ENCODE results near the gene MEI4. TPM values are rescaled to one million over a fixed set of nuclear protein-coding genes. Genes with fewer than 3 reads are reported as not detected.

Gene MEI4
- total and polyA plus RNA-seq, 2 of the 4 experiments (the other 2 are of a cell fraction), result not detected

- in situ Hi-C loops (cut with MboI; ENCODE audit: low sequenced_read_pairs) (no loop called here), dilution Hi-C loops (cut with HindIII; ENCODE audit: low sequenced_read_pairs, unreplicated experiment) (no loop called here), intact Hi-C loops (cut with micrococcal nuclease) (no loop called here)
- Histone ChIP-seq H4K20me1 (ENCODE audit: insufficient read depth, low read length) (no peaks in the 10 kb centered on the region), H3K56ac (ENCODE audit: extremely low read depth, insufficient read depth, low read length) (no peak overlapping the region), H3K36me3 (ENCODE audit: control insufficient read depth, insufficient read depth, low read length) (no peaks in the 10 kb centered on the region), H2AK5ac (ENCODE audit: low read depth, low read length) (no peak overlapping the region), H2BK5ac (ENCODE audit: low read depth, low read length, poor library complexity, severe bottlenecking) (no peak overlapping the region), H2BK120ac (ENCODE audit: low read depth, low read length) (no peak overlapping the region), H4K5ac (ENCODE audit: low read depth, low read length) (no peak overlapping the region), H2AK9ac (replicated peaks; ENCODE audit: low read depth, low read length, poor library complexity) (no peak overlapping the region), H4K8ac (ENCODE audit: low read depth in 2 of 2, low read length in 2 of 2) (no peak overlapping the region), H3K27me3 (ENCODE audit: control insufficient read depth, insufficient read depth, low read length) (no peaks in the 10 kb centered on the region), H3K79me1 (ENCODE audit: low read depth in 1 of 2, low read length in 2 of 2) (no peaks in the 10 kb centered on the region), H3K4me1 (ENCODE audit: control insufficient read depth, insufficient read depth, low read length) (no peaks in the 10 kb centered on the region), H4K91ac (ENCODE audit: insufficient read depth, low read depth, low read length) (no peak overlapping the region), H3K9me1 (ENCODE audit: insufficient read depth, low read length) (no peaks in the 10 kb centered on the region), H3K4me3 (ENCODE audit: insufficient read depth, low read depth, low read length) (no peak overlapping the region), H2BK15ac (ENCODE audit: low read depth, low read length) (no peak overlapping the region), H2AFZ (replicated peaks; ENCODE audit: low read length, poor library complexity) (no peak overlapping the region), H2BK20ac (ENCODE audit: low read depth, low read length) (no peak overlapping the region), H3K4ac (ENCODE audit: low read depth, low read length) (no peak overlapping the region), H3K23ac (ENCODE audit: low read depth, low read length) (no peak overlapping the region), H3K4me2 (ENCODE audit: low read depth, low read length) (no peak overlapping the region), H3K27ac (ENCODE audit: insufficient read depth, low read length) (no peak overlapping the region), H3K9ac (ENCODE audit: low read depth, low read length) (no peak overlapping the region), H3K18ac (ENCODE audit: low read depth, low read length) (no peak overlapping the region), H3K9me3 (ENCODE audit: control insufficient read depth, insufficient read depth, low read length) (0 out of 2 replicates have a peak, but pooled peaks cover 2% of the 10 kb centered on the region), H3K14ac (replicated peaks; ENCODE audit: low read depth, low read length) (no peak overlapping the region)
- POLR2A ChIA-PET (ENCODE audit: unreplicated experiment), result no interaction called here
- ATAC-seq (ENCODE audit: low read depth) (no peak), DNase-seq (no peak)
- BruUV-seq (replicated peaks), result no TSS peak
- TF ChIP-seq CEBPB (IDR thresholded peaks at IDR 0.05; ENCODE audit: low read depth, low read length), result no peak
- WGBS, 2 experiments (ENCODE audit: extremely low coverage in 2 of 2, insufficient read length in 1 of 2), result no CpG with 5 or more reads among the region's 1 CpG
- CTCF ChIA-PET, result no interaction called here
Measured at GRCh38 chr6:77812304-77812703, 159.5 kb downstream of the MEI4 start.
